DMS153 treated with DMSO at 0.1 percent for 48 hours (cell line): ENCODE data around the gene PNPLA2.

Source experiments
- DNase-seq: peaks from one replicate; lab custom pipeline; 2025; ENCODE audit not compliant: unreplicated experiment; lab: John Stamatoyannopoulos, UW

Gene PNPLA2

GRCh38 chr11:871472-871871 is 52.8 kb downstream of the PNPLA2 start:
- no peak for DNase-seq

- no peak for DNase-seq
Measured at GRCh38 chr11:872799-873198, 54.1 kb downstream of the PNPLA2 start.

- no peak for DNase-seq
Measured at GRCh38 chr11:873706-874105, 55.0 kb downstream of the PNPLA2 start.
